ENCODE measurements around the gene HELZ2. TPM values are rescaled to one million over a fixed set of nuclear protein-coding genes. Genes with fewer than 3 reads are reported as not detected.

The HELZ2 gene
- total and polyA plus RNA-seq, 2 of the 4 experiments (the other 2 are of a cell fraction): 4.7 to 10.6 TPM

DNA sequence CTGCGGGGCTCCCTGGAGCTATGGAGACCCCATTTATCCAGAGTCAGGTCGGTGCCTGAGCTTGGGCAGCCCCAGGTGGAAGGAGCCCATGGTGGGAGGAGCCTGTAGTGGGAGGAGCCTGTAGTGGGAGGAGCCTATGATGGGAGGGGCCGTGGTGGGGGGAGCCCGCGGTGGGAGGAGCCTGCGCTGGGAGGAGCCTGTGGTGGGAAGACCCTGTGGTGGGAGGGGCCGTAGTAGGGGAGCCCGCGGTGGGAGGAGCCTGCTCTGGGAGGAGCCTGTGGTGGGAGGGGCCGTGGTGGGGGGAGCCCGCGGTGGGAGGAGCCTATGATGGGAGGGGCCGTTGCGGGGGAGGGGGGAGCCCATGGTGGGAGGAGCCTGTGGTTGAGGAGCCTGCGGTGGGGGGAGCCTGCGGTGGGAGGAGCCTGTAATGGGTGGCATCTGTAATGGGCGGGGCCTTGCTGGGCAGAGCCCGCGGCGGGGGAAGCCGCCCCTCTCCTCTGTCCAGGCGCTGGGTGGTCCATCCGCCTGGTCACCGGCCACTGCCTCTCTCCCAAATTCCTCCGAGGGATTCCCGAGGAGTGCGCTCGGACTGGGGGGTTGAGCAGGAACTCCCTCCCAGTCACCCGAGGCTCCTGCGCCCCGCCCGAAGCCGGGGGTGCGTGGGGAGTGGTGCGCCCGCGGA is 20.6 kb downstream of the HELZ2 start:
- CTCF ChIA-PET: no interaction called here
- Histone ChIP-seq H2AFZ (replicated peaks; ENCODE audit: low read length, poor library complexity) (peak overlapping the region; percentile 96), H3K79me1 (ENCODE audit: low read depth in 1 of 2, low read length in 2 of 2) (no peaks in the 10 kb centered on the region), H4K20me1 (ENCODE audit: insufficient read depth, low read length) (no peaks in the 10 kb centered on the region; the same call in 1 of the 2 replicates), H2BK15ac (ENCODE audit: low read depth, low read length) (no peak overlapping the region), H2AK5ac (ENCODE audit: low read depth, low read length) (no peak overlapping the region), H3K4ac (ENCODE audit: low read depth, low read length) (peak overlapping the region; percentile 29; the same call in 1 of the 2 replicates), H3K4me1 (ENCODE audit: control insufficient read depth, insufficient read depth, low read length) (peaks cover 5% of the 10 kb centered on the region; the same call in 1 of the 2 replicates), H4K91ac (ENCODE audit: insufficient read depth, low read depth, low read length) (no peak overlapping the region), H3K56ac (ENCODE audit: extremely low read depth, insufficient read depth, low read length) (no peak overlapping the region), H2BK5ac (ENCODE audit: low read depth, low read length, poor library complexity, severe bottlenecking) (no peak overlapping the region), H3K9me3 (ENCODE audit: control insufficient read depth, insufficient read depth, low read length) (no peaks in the 10 kb centered on the region), H3K9me1 (ENCODE audit: insufficient read depth, low read length) (no peaks in the 10 kb centered on the region), H2BK120ac (ENCODE audit: low read depth, low read length) (no peak overlapping the region), H3K36me3 (ENCODE audit: control insufficient read depth, insufficient read depth, low read length) (no peaks in the 10 kb centered on the region), H4K5ac (ENCODE audit: low read depth, low read length) (no peak overlapping the region; the same call in 1 of the 2 replicates), H3K14ac (replicated peaks; ENCODE audit: low read depth, low read length) (peak overlapping the region; percentile 89), H3K27me3 (ENCODE audit: control insufficient read depth, insufficient read depth, low read length) (peaks cover 10% of the 10 kb centered on the region), H3K23ac (ENCODE audit: low read depth, low read length) (no peak overlapping the region), H4K8ac (ENCODE audit: low read depth in 2 of 2, low read length in 2 of 2) (peak overlapping the region in 1 of 2 experiments; percentile 81; a peak in 1 of 4 replicates), H3K18ac (ENCODE audit: low read depth, low read length) (no peak overlapping the region; the same call in 1 of the 2 replicates), H2BK20ac (ENCODE audit: low read depth, low read length) (no peak overlapping the region), H3K4me3 (ENCODE audit: insufficient read depth, low read depth, low read length) (peak overlapping the region; percentile 63), H2AK9ac (replicated peaks; ENCODE audit: low read depth, low read length, poor library complexity) (peak overlapping the region; percentile 58), H3K27ac (ENCODE audit: insufficient read depth, low read length) (no peak overlapping the region), H3K9ac (ENCODE audit: low read depth, low read length) (peak overlapping the region; percentile 5), H3K4me2 (ENCODE audit: low read depth, low read length) (peak overlapping the region; percentile 92)
- BruUV-seq (replicated peaks): no TSS peak
- in situ Hi-C loops (cut with MboI; ENCODE audit: low sequenced_read_pairs) (no loop called here), intact Hi-C loops (cut with micrococcal nuclease) (no loop called here), dilution Hi-C loops (cut with HindIII; ENCODE audit: low sequenced_read_pairs, unreplicated experiment) (no loop called here)
- peak; percentile 83 for DNase-seq
- peak; percentile 90 for ATAC-seq (ENCODE audit: low read depth)
- WGBS, 2 experiments (ENCODE audit: extremely low coverage in 2 of 2, insufficient read length in 1 of 2): 0% methylated on average over 17 of the region's 37 CpGs; no CpG with 5 or more reads in 1 of the 2 experiments
- peak; percentile 87 for TF ChIP-seq MAZ (IDR thresholded peaks at IDR 0.05; ENCODE audit: borderline replicate concordance, low read depth, low read length)
- no peak for TF ChIP-seq FOS (IDR thresholded peaks at IDR 0.05; ENCODE audit: low read depth, low read length)
- POLR2A ChIA-PET (ENCODE audit: unreplicated experiment): no interaction called here
